HG03571 (cell line): ENCODE results near the gene RNGTT.
"Not testable (repeated sequence)": the region's sequence is repeated elsewhere in the genome, so short reads cannot be mapped to it uniquely, and the experiment has no call there.

ENCODE experiments used
- ATAC-seq: cut with Tn5 transposase; IDR thresholded peaks from one replicate; pipeline ENCODE4 v1.9.1; 2021; ENCODE audit not compliant: unreplicated experiment

The RNGTT gene

DNA sequence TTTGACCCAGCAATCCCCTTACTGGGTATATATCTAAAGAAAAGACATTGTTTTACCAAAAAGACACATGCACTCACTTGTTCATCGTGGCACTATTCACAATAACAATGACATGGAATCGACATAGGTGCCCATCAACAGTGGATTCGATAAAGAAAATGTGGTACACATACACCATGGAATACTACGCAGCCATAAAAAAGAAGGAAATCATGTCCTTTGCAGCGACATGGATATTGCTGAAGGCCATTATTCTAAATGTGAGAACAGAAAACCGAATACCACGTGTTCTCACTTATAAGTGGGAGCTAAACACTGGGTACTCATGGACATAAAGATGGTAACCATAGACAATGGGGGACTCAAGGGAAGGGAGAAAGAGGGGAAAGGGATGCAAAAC is 222.3 kb downstream of the RNGTT start:
- ATAC-seq, result no peak

DNA sequence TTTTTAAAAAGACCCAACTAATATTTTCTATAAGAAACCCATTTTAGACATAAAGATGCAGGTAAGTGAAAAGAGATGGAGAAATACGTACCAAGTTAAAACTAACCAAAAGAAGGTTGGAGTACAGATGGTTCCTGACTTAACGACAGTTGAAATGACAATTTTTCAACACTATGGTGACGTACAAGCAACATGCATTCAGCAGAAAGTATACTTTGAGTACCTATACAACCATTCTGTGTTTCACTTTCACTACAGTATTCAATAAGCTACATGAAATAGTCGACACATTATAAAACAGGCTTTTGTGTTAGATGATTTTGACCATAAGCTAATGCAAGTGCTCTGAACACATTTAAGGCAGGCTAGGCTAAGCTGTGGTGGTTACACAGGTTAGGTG is 228.9 kb downstream of the RNGTT start:
- no peak for ATAC-seq

DNA sequence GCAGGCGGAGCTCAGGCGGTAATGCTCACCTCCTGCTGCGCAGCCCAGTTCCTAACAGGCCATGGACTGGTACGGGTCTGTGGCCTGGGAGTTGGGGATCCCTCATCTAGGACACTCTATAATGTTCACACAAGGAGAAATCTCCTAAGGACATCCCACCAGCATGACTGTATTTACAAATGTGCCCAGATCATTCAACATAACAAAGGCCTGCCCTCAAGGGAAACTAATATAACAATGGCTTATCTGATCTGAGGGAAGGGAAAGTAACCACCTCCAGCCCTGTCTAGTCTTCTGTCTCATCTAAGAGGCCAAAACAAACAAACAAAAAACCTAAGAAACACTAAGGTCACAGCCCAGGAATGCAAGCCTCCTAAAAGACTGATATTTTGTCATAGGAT is 232.8 kb downstream of the RNGTT start:
- ATAC-seq, result no peak

DNA sequence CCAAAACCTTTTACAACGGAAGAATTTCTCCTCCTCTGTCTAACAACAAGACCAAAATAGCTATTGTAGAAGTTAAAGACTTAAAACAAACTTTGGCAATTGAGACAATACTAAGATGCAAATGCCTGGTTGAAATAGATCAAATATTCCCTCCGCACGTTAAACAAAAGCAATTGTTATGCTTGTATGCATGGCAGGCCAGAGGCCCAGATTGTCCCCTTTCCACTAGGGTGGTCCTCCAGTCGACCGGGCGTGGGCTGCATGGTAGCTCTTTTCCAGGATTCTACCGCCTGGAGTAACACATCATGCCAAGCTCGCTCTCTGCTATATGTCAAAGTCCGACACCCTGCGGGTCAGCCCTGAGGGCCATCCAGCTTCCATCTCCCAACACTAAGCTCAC is 234.7 kb downstream of the RNGTT start:
- no peak for ATAC-seq

DNA sequence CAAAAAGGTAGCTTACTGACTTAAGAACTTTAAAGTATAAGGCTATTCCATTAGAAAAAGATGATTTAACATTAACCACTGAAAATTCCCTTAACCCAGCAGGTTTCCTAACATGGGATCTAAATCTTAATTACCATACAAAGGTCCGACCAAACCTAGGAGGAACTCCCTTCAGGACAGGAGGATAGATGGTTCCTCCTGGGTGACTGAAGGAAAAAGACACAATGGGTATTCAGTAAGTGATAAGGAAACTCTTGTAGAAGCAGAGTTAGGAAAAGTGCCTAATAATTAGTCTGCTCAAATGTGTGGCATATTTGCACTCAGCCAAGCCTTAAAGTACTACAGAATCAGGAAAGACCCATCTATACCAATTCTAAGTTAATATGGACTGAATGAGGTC is 237.0 kb downstream of the RNGTT start:
- ATAC-seq, result not testable (repeated sequence)

DNA sequence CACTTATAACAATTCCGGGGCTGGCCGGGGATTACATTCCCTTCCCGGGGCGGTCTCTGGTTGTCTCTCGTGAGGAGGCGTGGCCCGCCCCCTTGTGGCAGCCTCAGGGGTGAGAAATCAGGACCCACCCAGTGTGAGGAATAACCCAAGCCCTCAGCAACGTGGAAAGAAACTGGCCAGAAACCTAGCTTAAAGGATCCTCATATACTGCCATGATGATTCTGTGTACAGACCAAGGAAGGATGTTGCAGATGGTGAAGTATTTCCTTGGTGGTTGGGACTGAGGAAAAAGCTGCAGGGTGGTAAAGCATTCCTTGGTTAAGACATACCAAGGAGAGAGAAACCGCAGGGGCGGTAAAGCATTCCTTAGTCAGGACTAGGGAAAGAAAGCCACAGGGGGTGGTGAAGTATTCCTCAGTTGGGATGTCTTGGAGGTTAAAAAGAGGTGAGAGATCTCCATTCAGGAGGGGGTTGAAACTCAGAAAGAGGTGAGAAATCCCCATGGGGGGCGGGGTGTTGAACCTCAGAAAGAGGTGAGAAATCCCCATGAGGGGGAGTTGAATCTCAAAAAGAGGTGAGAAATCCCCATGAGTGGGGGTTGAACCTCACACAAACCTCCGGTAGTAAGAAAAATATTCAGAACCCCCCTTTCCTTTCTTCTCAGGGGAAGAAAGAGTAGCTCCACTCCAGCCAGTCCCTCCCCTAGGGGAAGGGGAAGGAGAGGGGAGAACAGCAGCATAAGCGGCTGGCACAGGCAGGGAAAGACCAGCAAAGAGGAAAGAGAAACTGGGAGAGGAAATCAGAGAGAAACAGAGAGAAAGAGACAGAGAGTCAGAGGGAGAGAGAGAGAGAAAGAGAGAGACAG is 238.1 kb downstream of the RNGTT start:
- ATAC-seq, result no peak

DNA sequence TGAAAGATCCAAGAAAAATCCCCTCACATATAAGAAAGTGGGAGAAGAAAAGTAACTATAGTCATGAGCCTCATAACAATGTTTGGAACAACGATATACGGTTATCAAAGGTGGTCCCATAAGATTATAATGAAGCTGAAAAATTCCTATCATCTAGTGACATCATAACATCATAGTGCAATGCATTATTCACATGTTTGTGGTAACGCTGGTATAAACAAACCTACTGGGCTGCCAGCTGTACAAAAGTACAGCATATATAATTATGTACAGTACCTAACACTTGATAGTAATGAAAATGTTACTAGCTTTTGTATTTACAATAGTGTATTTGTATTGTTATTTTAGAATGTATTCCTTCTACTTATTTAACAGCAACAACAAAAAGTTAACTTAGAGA is 240.7 kb downstream of the RNGTT start:
- no peak for ATAC-seq

DNA sequence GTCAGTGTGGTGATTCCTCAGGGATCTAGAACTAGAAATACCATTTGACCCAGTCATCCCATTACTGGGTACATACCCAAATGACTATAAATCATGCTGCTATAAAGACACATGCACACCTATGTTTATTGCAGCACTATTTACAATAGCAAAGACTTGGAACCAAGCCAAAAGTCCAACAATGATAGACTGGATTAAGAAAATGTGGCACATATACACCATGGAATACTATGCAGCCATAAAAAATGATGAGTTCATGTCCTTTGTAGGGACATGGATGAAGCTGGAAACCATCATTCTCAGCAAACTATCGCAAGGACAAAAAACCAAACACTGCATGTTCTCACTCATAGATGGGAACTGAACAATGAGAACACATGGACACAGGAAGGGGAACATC is 247.0 kb downstream of the RNGTT start:
- ATAC-seq, result not testable (repeated sequence)

DNA sequence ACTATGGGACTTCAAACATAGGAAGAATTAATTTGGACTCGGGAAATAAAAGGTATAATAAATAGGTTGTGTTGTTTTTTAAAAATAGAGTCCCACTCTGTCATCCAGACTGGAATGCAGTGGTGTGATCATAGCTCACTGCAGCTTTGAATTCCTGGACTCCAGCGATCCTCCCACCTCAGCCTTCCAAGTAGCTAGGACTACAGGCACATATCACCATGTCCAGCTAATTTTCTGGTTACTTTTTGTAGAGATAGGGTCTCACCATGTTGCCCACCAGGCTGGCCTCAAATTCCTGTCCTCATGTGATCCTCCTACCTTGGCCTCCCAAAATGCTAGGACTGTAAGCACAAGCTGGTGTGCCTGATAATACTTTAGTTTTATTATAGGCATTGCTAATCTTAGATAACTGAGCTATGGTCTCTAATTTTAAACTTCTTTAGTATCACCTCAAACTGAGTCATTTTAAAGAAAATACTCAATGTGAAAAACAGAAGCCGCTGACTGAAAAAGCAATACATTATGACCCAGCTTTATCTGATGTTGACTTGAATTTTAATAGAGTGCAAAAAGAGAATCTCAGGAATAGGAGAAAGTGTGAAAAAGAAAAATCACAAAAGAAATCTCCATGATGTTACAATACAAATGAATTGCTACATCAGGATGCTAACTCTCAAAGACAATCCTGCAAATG is 251.0 kb downstream of the RNGTT start:
- ATAC-seq, result no peak

DNA sequence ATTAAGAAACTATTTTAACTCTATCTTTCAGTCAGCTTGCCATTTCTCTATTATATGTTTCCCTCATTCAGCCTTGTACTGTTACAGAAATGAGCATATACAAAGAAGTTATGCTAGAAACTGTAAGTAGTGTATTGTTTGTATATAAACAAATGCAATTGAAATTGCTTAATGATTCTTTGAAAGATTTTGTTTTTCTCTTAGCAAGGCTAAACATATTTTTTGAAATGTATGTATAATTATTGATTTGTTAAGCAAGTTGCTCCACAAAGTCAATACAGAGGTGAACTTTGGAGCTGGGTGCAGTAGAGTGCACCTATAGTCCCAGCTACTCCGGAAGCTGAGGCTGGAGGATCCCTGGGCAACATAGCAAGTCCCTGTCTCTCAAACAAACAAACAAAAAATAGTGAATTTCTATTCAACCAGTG is 253.6 kb downstream of the RNGTT start:
- ATAC-seq, result no peak

DNA sequence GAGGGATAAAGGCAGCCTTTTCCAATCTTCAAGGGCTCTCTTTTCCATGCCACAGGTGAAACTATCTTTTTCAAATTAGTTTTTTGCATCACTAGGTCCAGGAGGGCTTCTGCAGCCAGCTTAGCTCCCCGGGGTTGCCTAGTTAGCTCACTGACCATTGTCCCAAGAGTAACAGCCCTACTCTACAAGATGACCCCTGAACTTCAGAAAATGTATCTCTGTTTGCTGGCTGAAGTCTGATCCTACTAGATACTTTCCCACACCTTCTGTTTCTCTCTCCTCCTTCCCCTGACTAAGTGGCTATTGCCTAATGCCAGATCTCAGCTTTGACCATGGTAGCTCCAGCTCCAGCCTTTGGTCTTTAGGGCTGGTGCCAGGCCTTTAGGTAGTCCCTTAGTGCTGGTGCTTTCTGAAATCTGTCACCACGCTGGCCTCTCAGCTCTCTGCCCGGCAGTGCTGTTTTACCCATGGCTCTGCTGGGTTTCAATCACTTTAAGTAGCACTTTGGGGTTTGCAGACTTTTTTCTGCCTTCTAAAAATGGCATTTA is 255.1 kb downstream of the RNGTT start:
- no peak for ATAC-seq

DNA sequence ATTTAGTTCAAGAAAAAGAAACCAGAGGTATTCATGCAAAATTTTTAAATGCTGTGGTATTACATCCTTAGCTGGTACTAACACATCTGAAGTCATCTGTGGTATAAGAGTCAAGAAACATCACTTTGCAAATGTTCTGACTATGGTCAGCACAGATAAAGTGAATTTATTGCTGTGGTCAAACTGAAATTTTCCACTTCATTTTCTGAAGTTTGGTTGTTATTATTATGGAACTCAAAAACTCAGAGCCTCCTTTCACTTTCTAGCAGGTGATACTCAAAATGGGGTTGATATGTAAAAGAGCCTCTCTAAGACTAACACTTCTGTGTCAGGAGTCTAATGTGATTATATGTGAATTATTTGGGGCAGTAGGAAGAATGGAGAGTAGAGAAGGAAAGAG is 257.8 kb downstream of the RNGTT start:
- ATAC-seq, result peak; percentile 63

DNA sequence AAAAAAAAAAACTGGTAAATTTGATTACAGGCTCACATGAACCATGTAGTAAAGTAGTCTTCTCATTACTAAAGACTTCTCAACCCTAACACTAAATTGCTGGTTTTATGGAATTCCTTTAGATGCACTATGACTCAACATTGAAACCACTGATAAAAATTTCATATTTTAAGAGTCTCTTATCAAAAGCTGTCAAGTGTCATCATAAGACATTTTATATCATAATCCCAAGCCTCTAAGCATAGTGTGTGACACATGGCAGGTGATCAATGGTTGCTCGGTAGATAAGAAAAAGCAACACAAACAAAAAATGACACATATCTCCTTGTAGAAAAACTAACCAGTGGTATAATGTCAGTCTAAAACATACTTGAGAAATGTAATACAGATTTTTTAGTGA is 258.4 kb downstream of the RNGTT start:
- ATAC-seq, result no peak

DNA sequence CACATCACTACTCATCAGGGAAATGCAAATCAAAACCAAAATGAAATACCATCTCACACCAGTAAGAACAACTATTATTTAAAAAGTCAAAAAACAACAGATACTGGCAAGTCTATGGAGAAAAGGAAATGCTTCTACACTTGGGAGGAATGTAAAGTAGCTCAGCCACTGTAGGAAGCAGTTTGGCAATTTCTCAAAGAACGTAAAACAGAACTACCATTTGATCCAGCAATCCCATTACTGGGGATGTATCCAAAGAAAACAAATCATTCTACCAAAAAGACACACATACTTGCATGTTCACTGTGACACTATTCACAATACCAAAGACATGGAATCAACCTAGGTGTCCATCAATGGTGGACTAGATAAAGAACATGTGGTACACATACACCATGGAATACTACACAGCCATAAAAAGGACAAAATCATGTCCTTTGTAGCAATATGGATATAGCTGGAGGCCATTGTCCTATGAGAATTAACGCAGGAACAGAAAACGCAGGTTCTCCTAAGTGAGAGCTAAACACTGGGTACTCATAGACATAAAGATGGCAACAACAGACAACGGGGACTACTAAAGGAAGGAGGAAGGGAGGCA is 260.4 kb downstream of the RNGTT start:
- no peak for ATAC-seq

DNA sequence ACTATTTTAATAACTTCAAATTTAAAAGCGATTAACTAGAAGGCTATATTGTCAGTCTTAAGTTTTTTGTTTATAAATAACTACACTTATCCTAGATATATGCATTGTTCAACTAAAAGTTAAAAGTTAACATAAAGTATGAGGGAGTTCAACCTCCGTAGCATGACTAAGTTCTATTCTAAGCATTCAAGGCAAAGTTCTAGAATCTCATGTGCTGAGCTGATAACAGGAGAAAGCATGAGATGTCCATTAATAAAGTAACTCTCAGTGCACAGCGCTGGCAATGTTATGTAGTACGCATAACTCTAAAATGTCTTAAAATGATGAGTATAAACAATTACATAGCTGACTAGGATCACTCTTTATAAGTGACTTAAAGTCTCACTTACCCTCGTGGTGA is 264.8 kb downstream of the RNGTT start:
- no peak for ATAC-seq

DNA sequence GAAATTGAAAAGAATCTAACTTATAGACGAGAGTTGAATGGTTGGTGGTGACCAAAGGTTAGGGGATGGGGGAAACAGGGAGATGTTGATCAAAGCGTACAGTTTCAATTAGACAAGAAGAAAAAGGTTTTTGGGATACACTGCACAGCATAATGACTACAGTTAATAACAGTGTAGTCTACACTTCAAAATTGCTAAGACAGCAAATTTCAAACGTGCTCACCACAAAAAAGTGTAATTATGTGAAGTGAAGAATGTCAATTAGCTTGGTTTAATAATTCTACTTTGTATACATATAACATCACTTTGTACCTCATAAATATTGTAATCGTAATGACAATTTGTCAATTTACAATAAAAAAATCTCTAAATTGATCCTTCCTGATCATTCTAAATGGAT is 267.5 kb downstream of the RNGTT start:
- ATAC-seq, result no peak

DNA sequence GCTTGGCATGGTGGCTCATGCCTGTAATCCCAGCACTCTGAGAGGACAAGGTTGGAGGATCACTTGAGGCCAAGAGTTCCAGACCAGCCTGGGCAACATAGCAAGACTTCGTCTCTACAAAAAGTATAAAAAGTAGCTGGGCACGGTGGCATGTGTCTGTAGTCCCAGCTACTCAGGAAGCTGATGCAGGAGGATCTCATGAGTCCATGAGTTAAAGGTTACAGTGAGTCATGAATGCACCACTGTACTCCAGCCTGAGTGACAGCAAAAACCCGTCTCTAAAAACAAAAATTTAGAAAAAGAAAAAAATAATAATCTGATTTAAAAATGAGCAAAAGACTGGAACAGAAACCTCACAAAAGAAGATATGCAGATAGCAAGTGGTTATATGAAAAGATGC is 279.7 kb downstream of the RNGTT start:
- ATAC-seq, result no peak

DNA sequence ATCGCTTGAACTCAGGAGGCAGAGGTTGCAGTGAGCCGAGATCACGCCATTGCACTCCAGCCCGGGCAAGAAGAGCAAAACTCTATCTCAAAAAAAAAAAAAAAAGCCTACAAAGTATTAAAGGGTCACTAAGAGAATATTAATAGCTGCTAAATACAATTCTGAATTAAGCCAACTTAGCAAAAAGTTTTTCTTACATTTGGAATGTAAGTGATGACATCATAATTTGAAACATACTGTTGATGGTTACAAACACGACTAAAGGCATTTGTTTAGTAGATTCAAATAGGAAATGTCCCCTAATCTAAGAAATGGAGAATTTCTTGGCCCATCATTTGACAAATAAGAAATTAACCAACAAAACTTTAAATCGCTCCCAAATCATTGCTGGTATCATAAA is 282.8 kb downstream of the RNGTT start:
- ATAC-seq, result no peak

DNA sequence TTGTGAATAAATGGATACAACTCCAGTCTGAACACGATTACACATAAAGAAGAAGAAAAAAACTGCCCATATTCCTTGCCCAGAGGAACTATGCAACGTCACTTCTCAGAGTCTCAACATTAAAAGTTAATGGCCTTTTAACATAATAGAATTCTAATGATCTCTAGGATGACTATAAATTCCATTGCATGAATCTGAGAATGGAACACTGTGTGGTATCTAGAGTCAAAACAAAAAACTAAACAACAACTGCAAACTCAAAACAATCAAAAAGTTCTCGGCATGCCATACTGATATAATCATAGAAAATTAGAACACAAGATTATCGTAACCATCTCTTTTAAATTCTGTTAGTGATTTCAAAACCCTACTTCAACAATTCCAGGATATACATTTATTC is 283.6 kb downstream of the RNGTT start:
- no peak for ATAC-seq

DNA sequence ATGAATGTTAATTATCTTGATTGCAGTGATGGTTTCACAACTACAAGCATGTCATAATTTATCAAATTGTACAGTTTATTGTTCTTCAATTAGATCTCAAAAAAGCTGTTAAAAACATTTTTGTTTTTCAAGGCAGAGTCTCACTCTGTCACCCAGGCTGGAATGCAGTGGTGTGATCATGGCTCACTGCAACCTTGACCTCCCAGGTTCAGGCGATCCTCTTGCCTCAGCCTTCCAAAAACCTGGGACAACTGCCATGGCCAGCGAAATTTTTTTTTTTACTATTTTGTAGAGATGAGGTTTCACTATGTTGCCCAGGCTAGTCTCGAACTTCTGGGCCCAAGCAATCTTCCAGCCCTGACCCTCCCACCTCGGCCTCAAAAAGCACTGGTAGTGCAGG is 286.1 kb downstream of the RNGTT start:
- no peak for ATAC-seq

DNA sequence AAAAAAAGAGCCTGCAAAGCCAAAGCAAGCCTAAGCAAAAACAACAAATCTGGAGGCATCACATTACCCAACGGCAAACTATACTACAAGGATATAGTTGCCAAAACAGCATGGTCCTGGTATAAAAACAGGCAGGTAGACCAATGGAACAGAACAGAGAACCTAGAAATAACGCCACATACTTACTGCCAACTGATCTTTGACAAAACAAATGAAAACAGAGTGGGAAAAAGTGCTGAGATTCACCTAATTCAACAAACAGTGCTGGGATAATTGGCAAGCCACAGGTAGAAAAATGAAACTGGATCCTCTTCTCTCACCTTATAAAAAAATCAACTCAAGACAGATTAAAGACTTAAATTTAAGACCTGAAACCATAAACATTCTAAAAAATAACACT is 291.8 kb downstream of the RNGTT start:
- no peak for ATAC-seq

DNA sequence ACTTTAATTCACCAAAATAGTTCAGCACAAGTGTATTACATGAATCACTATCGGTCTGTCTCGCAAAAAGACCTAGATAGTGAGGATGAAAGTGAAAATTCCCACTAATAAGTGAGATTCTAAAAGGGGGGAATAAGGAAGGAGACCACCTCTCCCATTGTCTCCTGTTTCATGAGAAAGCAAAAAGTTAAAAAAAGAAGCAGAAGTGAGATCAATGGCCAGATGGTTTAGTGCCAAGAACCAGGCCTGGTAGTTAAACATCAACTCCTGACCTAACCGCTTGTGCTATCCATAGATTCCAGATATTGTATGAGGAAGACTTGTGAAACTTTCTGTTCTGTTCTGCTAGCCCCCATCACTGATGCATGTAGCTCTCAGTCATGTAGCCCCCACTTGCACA is 293.0 kb downstream of the RNGTT start:
- ATAC-seq, result no peak
